ENCODE results near the gene METAP1D. TPM values are rescaled to one million over a fixed set of nuclear protein-coding genes. Genes with fewer than 3 reads are reported as not detected.

The METAP1D gene
- polyA plus RNA-seq, 2 of the 4 experiments (the other 2 are of a cell fraction): 7.3 to 13.3 TPM

GRCh38 chr2:171952748-171953147, 47.0 kb upstream of the METAP1D start:
- H3K4me3 ChIP-seq: no peak overlapping the region
- no peak overlapping the region for H3K4me2 ChIP-seq
- TF ChIP-seq, protein P1, sequence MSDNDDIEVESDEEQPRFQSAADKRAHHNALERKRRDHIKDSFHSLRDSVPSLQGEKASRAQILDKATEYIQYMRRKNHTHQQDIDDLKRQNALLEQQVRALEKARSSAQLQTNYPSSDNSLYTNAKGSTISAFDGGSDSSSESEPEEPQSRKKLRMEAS (IDR thresholded peaks at IDR 0.05): no peak
- TF ChIP-seq, protein P2, sequence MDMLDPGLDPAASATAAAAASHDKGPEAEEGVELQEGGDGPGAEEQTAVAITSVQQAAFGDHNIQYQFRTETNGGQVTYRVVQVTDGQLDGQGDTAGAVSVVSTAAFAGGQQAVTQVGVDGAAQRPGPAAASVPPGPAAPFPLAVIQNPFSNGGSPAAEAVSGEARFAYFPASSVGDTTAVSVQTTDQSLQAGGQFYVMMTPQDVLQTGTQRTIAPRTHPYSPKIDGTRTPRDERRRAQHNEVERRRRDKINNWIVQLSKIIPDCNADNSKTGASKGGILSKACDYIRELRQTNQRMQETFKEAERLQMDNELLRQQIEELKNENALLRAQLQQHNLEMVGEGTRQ (IDR thresholded peaks at IDR 0.05): no peak
- CTCF ChIA-PET: no interaction called here
- POLR2A ChIA-PET: no interaction called here
- WGBS (ENCODE audit: missing lambda C conversion rate): 95% methylated on average over 3 of the region's 3 CpGs
- no peaks in the 10 kb centered on the region for H3K9me3 ChIP-seq
- no peak overlapping the region for H3K27ac ChIP-seq
- FAIRE-seq (no peak), DNase-seq (ENCODE audit: low read depth in 1 of 2, low spot score in 1 of 2) (no peak), ATAC-seq (no peak)
- H3K4me1 ChIP-seq: peaks cover 7% of the 10 kb centered on the region; the same call in 2 of the 3 replicates

DNA sequence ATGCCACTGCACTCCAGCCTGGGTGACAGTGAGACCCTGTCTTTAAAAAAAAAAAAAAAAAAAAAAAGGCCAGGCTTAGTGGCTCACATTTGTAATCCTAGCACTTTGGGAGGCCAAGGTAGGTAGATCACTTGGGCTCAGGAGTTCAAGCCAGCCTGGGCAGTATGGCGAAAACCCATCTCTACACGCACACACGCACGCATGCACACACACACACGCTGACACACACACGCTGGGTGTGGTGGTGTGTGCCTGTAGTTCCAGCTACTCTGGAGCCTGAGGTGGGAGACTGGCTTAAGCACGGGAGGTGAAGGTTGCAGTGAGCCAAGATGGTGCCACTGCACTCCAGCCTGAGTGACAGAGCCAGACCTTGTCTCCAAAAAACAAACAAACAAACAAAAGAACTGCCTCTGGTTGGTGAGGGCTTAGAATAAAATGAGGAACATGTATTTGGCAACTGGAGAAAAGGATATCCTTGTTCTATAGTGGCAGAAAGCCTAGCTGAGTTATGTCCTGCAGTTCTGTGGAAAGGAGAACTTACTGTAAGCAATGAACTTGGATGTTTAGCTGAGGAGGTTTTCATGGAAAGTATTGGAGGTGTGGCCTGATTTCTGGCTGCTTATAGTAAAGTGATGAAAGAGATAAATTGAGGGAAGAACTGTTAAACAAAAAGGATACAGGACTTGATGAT, 43.5 kb upstream of the METAP1D start:
- Histone ChIP-seq H3K4me2 (no peak overlapping the region), H3K4me3 (no peak overlapping the region), H3K27ac (no peak overlapping the region), H3K9me3 (no peaks in the 10 kb centered on the region), H3K4me1 (peaks cover 16% of the 10 kb centered on the region)
- DNase-seq (ENCODE audit: low read depth in 1 of 2, low spot score in 1 of 2) (no peak), ATAC-seq (0 out of 6 replicates have a peak, but pooled peaks of 1 of the 2 experiments have one; percentile 27), FAIRE-seq (no peak)
- ChIA-PET POLR2A (no interaction called here), CTCF (interaction anchor here (0.8 to 0.9 kb wide), 2 partner anchors 127 to 150 kb away, joined by 3 read pairs; no protein-coding TSS in a partner anchor)
- TF ChIP-seq ZSCAN20 (CRISPR knock-in tag; IDR thresholded peaks at IDR 0.05) (no peak), ZNF302 (CRISPR knock-in tag; IDR thresholded peaks at IDR 0.05) (no peak), RAD21 (conservative IDR thresholded peaks at IDR 0.05 in 1 of 2, IDR thresholded peaks at IDR 0.05 in 1 of 2) (no peak), FOSB (CRISPR knock-in tag; IDR thresholded peaks at IDR 0.05) (no peak), KDM1A (IDR thresholded peaks at IDR 0.05; ENCODE audit: low read depth) (no peak), RCOR1 (IDR thresholded peaks at IDR 0.05; ENCODE audit: low read depth, low read length) (no peak), MAFK (IDR thresholded peaks at IDR 0.05; ENCODE audit: partially characterized antibody) (no peak), HDAC2 (IDR thresholded peaks at IDR 0.05) (no peak), HOXB13 (CRISPR knock-in tag; IDR thresholded peaks at IDR 0.05; ENCODE audit: low read depth) (no peak), TP53 (CRISPR knock-in tag; IDR thresholded peaks at IDR 0.05) (no peak), CHD4 (IDR thresholded peaks at IDR 0.05; ENCODE audit: borderline replicate concordance) (no peak), ESRRA (IDR thresholded peaks at IDR 0.05; ENCODE audit: borderline replicate concordance, low read length) (no peak), HOXB5 (CRISPR knock-in tag; IDR thresholded peaks at IDR 0.05) (no peak), RFX5 (IDR thresholded peaks at IDR 0.05) (no peak), RNF2 (IDR thresholded peaks at IDR 0.05; ENCODE audit: borderline replicate concordance, low read depth) (no peak), MAZ (IDR thresholded peaks at IDR 0.05; ENCODE audit: borderline replicate concordance, low read depth, low read length) (no peak)
- TF ChIP-seq, protein P3, sequence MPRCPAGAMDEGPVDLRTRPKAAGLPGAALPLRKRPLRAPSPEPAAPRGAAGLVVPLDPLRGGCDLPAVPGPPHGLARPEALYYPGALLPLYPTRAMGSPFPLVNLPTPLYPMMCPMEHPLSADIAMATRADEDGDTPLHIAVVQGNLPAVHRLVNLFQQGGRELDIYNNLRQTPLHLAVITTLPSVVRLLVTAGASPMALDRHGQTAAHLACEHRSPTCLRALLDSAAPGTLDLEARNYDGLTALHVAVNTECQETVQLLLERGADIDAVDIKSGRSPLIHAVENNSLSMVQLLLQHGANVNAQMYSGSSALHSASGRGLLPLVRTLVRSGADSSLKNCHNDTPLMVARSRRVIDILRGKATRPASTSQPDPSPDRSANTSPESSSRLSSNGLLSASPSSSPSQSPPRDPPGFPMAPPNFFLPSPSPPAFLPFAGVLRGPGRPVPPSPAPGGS (IDR thresholded peaks at IDR 0.05): no peak
- TF ChIP-seq, protein P4, sequence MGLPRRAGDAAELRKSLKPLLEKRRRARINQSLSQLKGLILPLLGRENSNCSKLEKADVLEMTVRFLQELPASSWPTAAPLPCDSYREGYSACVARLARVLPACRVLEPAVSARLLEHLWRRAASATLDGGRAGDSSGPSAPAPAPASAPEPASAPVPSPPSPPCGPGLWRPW (IDR thresholded peaks at IDR 0.05): no peak
- 92% methylated on average over 6 of the region's 7 CpGs for WGBS (ENCODE audit: missing lambda C conversion rate)

- H3K4me2 ChIP-seq: no peak overlapping the region
- ChIA-PET CTCF (no interaction called here), POLR2A (no interaction called here)
- H3K27ac ChIP-seq: no peak overlapping the region
- peaks cover 16% of the 10 kb centered on the region for H3K4me1 ChIP-seq
- DNase-seq (ENCODE audit: low read depth in 1 of 2, low spot score in 1 of 2) (peak in 1 of 2 experiments; percentile 16), FAIRE-seq (no peak), ATAC-seq (peak; percentile 39 to 73; a peak in 4 of 6 replicates)
- no peaks in the 10 kb centered on the region for H3K9me3 ChIP-seq
- TF ChIP-seq ZSCAN20 (CRISPR knock-in tag; IDR thresholded peaks at IDR 0.05) (no peak), RAD21 (conservative IDR thresholded peaks at IDR 0.05 in 1 of 2, IDR thresholded peaks at IDR 0.05 in 1 of 2) (peak; percentile 25 to 29; a peak in 1 of 5 replicates)
- H3K4me3 ChIP-seq: no peak overlapping the region
- WGBS (ENCODE audit: missing lambda C conversion rate): 100% methylated on average over 2 of the region's 2 CpGs
These were observed 42.7 kb upstream of the METAP1D start for GRCh38 chr2:171957061-171957460.
